Esophagus muscularis mucosa (tissue), 4 donors: ENCODE results near the gene RYR2. TPM values are rescaled to one million over a fixed set of nuclear protein-coding genes. Genes with fewer than 3 reads are reported as not detected.
"Not testable (repeated sequence)": the region's sequence is repeated elsewhere in the genome, so short reads cannot be mapped to it uniquely, and the experiment has no call there.

ENCODE experiments used
- DNase-seq: peaks from one replicate; pipeline ENCODE4 v3.0.0-alpha.2; 2017; ENCODE audit errors: extremely low spot score
- H3K27ac ChIP-seq, 4 donors: fragments of 200-600 bp; sonication (generic); replicated peaks in 1 of 4; 1 replicate in 3 of 4; 2 replicates in 1 of 4; pipeline ENCODE4 v1.5.1; 2016 to 2019; ENCODE audit warnings: mild to moderate bottlenecking in 1 of 4
- H3K27me3 ChIP-seq, 4 donors: fragments of 200-600 bp; sonication (generic); one replicate each; pipeline versions ENCODE4 v1.5.1 to v1.6.0; 2016 to 2019
- H3K36me3 ChIP-seq, 4 donors: fragments of 200-600 bp; sonication (generic); one replicate each; pipeline ENCODE4 v1.5.1; 2016 to 2019
- H3K4me1 ChIP-seq, 4 donors: fragments of 200-600 bp; sonication (generic); one replicate each; pipeline ENCODE4 v1.5.1; 2016 to 2019
- H3K4me3 ChIP-seq, 4 donors: fragments of 200-600 bp; sonication (generic); 1 replicate in 2 of 4; 2 replicates in 2 of 4; pipeline ENCODE4 v1.5.1; 2016 to 2019; ENCODE audit warnings: mild to moderate bottlenecking in 4 of 4, moderate library complexity in 1 of 4
- H3K9me3 ChIP-seq, 4 donors: fragments of 200-600 bp; sonication (generic); 1 replicate in 3 of 4; 2 replicates in 1 of 4; pipeline ENCODE4 v1.5.1; 2016 to 2019
- CTCF ChIP-seq, 3 experiments: fragments of 200-600 bp in 2 of 3; fragments of 450-650 bp in 1 of 3; sonication (generic) in 2 of 3; IDR thresholded peaks; one replicate each; pipeline ENCODE4 v1.5.1; 2017 to 2019; ENCODE audit warnings: antibody characterized with exemption in 3 of 3, mild to moderate bottlenecking in 2 of 3, moderate library complexity in 1 of 3
- EP300 ChIP-seq: sonication (generic); formaldehyde crosslinking; IDR thresholded peaks from one replicate; pipeline ENCODE4 v1.6.1; 2017; ENCODE audit warnings: antibody characterized with exemption
- POLR2A ChIP-seq: fragments of 450-650 bp; IDR thresholded peaks from one replicate; pipeline ENCODE4 v1.6.1; 2017; ENCODE audit warnings: antibody characterized with exemption, moderate library complexity, mild to moderate bottlenecking, low read depth
- POLR2AphosphoS5 ChIP-seq, 2 donors: sonication (generic); formaldehyde crosslinking; IDR thresholded peaks; one replicate each; pipeline ENCODE4 v1.6.1; 2017; ENCODE audit warnings: antibody characterized with exemption in 2 of 2
- WGBS: methylation state at CpG from one replicate; pipeline ENCODE4 v1.1.5; 2018; 5-methylcytosine and 5-hydroxymethylcytosine counted together
- intact Hi-C: fragments of 100-400 bp; cut with DNase I; formaldehyde crosslinking; loops from one replicate; pipeline ENCODE4 v1.15.1; 2023
- total RNA-seq, 4 donors: library from RNA; depleted of rRNA; stranded (reverse); fragments of >200 nt; gene quantifications; one replicate each; pipeline versions ENCODE4 v1.1.0 to v1.2.1, GENCODE V29; 2016

The RYR2 gene
- total RNA-seq, 4 donors from 2014 or later, result 29.8 to 56.3 (median 38.9) TPM

GRCh38 chr1:237583756-237584155 lies 541.8 kb downstream of the RYR2 start:
- Histone ChIP-seq H3K4me3 (no peak overlapping the region), H3K36me3 (no peaks in the 10 kb centered on the region), H3K27me3 (no peaks in the 10 kb centered on the region), H3K9me3 (peaks cover 0 to 2% (median under 1%) of the 10 kb centered on the region in 4 donors), H3K4me1 (no peaks in the 10 kb centered on the region), H3K27ac (no peak overlapping the region)
- DNase-seq, result no peak
- no peak for TF ChIP-seq POLR2A
- no peak for TF ChIP-seq POLR2AphosphoS5 (IDR thresholded peaks at IDR 0.05)
- TF ChIP-seq EP300, result no peak
- TF ChIP-seq CTCF (IDR thresholded peaks at IDR 0.05), result no peak
- intact Hi-C loops, result no loop called here

- 91% methylated on average over 13 of the region's 13 CpGs for WGBS
- peaks cover 0 to 44% (median 7%) of the 10 kb centered on the region in 4 donors for H3K36me3 ChIP-seq
- H3K9me3 ChIP-seq, result no peaks in the 10 kb centered on the region
- no peak for DNase-seq
- H3K4me1 ChIP-seq, result no peaks in the 10 kb centered on the region
- H3K27ac ChIP-seq, result no peak overlapping the region
- H3K27me3 ChIP-seq, result no peaks in the 10 kb centered on the region
- intact Hi-C loops, result no loop called here
- no peak for TF ChIP-seq EP300
- no peak for TF ChIP-seq POLR2A
- no peak for TF ChIP-seq POLR2AphosphoS5 (IDR thresholded peaks at IDR 0.05)
- TF ChIP-seq CTCF (IDR thresholded peaks at IDR 0.05), result no peak
- H3K4me3 ChIP-seq, result no peak overlapping the region
These were observed 548.4 kb downstream of the RYR2 start for GRCh38 chr1:237590386-237590785.

GRCh38 chr1:237591353-237591752 lies 549.4 kb downstream of the RYR2 start:
- Histone ChIP-seq H3K4me1 (no peaks in the 10 kb centered on the region), H3K27ac (no peak overlapping the region), H3K9me3 (no peaks in the 10 kb centered on the region), H3K36me3 (peaks cover 0 to 49% (median 10%) of the 10 kb centered on the region in 4 donors), H3K4me3 (no peak overlapping the region), H3K27me3 (no peaks in the 10 kb centered on the region)
- DNase-seq, result no peak
- TF ChIP-seq POLR2A (no peak), POLR2AphosphoS5 (IDR thresholded peaks at IDR 0.05) (no peak), CTCF (IDR thresholded peaks at IDR 0.05) (no peak), EP300 (no peak)
- intact Hi-C loops, result no loop called here
- WGBS, result 79% methylated on average over 2 of the region's 2 CpGs

- H3K36me3 ChIP-seq, result peaks cover 0 to 16% (median 9%) of the 10 kb centered on the region in 4 donors
- H3K4me1 ChIP-seq, intact Hi-C loops, H3K4me3 ChIP-seq, H3K27me3 ChIP-seq, H3K9me3 ChIP-seq, H3K27ac ChIP-seq, DNase-seq: not testable (repeated sequence)
- WGBS, result 85% methylated on average over 15 of the region's 15 CpGs
These were observed 561.1 kb downstream of the RYR2 start for GRCh38 chr1:237603036-237603568.

GRCh38 chr1:237608433-237608832 lies 566.4 kb downstream of the RYR2 start:
- Histone ChIP-seq H3K27ac (no peak overlapping the region), H3K4me1 (peaks cover 0 to 3% (median 0%) of the 10 kb centered on the region in 4 donors), H3K9me3 (no peaks in the 10 kb centered on the region), H3K36me3 (peaks cover 0 to 13% (median 5%) of the 10 kb centered on the region in 4 donors), H3K27me3 (no peaks in the 10 kb centered on the region), H3K4me3 (no peak overlapping the region)
- DNase-seq, result no peak
- 88% methylated on average over 3 of the region's 3 CpGs for WGBS
- TF ChIP-seq CTCF (IDR thresholded peaks at IDR 0.05) (no peak), POLR2A (no peak), POLR2AphosphoS5 (IDR thresholded peaks at IDR 0.05) (no peak), EP300 (no peak)
- intact Hi-C loops, result no loop called here
